Liver (tissue), 9 donors: ENCODE measurements around the gene ZC3H12D. TPM values are rescaled to one million over a fixed set of nuclear protein-coding genes. Genes with fewer than 3 reads are reported as not detected.
A peak's percentile ranks its signal among the peaks of the same experiment; 100 is the strongest.

ENCODE experiments used
- DNase-seq: peaks from one replicate; pipeline ENCODE4 v3.0.0-alpha.2; 2017; ENCODE audit warnings: low spot score
- H3K27ac ChIP-seq, 2 donors: one replicate each; pipeline ENCODE4 v1.7.0; 2013; ENCODE audit warnings: inconsistent platforms in 2 of 2, low read length in 2 of 2, control low read depth in 1 of 2, low read depth in 1 of 2, mild to moderate bottlenecking in 1 of 2
- H3K27me3 ChIP-seq, 4 donors: one replicate each; pipeline versions ENCODE4 v1.6.1 to v1.7.0; 2013; ENCODE audit warnings: low read length in 3 of 4, inconsistent platforms in 1 of 4, mild to moderate bottlenecking in 1 of 4, moderate library complexity in 1 of 4; ENCODE audit not compliant: control insufficient read depth in 4 of 4, insufficient read depth in 4 of 4
- H3K36me3 ChIP-seq, 4 donors: one replicate each; pipeline versions ENCODE4 v1.6.1 to v1.7.0; 2013; ENCODE audit warnings: low read length in 3 of 4, mild to moderate bottlenecking in 3 of 4, low read depth in 1 of 4, moderate library complexity in 1 of 4; ENCODE audit not compliant: control insufficient read depth in 4 of 4, insufficient read depth in 3 of 4
- H3K4me1 ChIP-seq, 4 donors: one replicate each; pipeline versions ENCODE4 v1.6.1 to v1.7.0; 2013; ENCODE audit warnings: low read length in 3 of 4, mild to moderate bottlenecking in 3 of 4, moderate library complexity in 1 of 4; ENCODE audit not compliant: control insufficient read depth in 4 of 4, insufficient read depth in 4 of 4
- H3K4me3 ChIP-seq, 3 donors: one replicate each; pipeline versions ENCODE4 v1.6.1 to v1.7.0; 2013; ENCODE audit warnings: low read length in 3 of 3, control low read depth in 1 of 3, low read depth in 1 of 3, mild to moderate bottlenecking in 1 of 3
- H3K9ac ChIP-seq, 2 donors: one replicate each; pipeline ENCODE4 v1.7.0; 2013; ENCODE audit warnings: low read length in 2 of 2, mild to moderate bottlenecking in 2 of 2, moderate library complexity in 2 of 2, control low read depth in 1 of 2, low read depth in 1 of 2
- H3K9me3 ChIP-seq, 4 donors: one replicate each; pipeline versions ENCODE4 v1.6.1 to v1.7.0; 2013; ENCODE audit warnings: low read length in 3 of 4; ENCODE audit not compliant: control insufficient read depth in 4 of 4
- EGR1 ChIP-seq, 2 donors: IDR thresholded peaks; 2 replicates each; pipeline ENCODE4 v1.6.1; 2016 to 2018; ENCODE audit warnings: antibody characterized with exemption in 2 of 2, low read depth in 2 of 2
- FOXA1 ChIP-seq: IDR thresholded peaks from 2 replicates; pipeline ENCODE4 v1.6.1; 2016; ENCODE audit warnings: antibody characterized with exemption
- FOXA2 ChIP-seq: IDR thresholded peaks from 2 replicates; pipeline ENCODE4 v1.6.1; 2016; ENCODE audit warnings: antibody characterized with exemption
- HNF4A ChIP-seq, 2 donors: conservative IDR thresholded peaks; 2 replicates each; pipeline ENCODE4 v1.6.1; 2016; ENCODE audit warnings: antibody characterized with exemption in 2 of 2, mild to moderate bottlenecking in 2 of 2
- HNF4G ChIP-seq: IDR thresholded peaks from 2 replicates; pipeline ENCODE4 v1.6.1; 2016; ENCODE audit warnings: antibody characterized with exemption
- JUND ChIP-seq, 2 donors: IDR thresholded peaks; 2 replicates each; pipeline ENCODE4 v1.6.1; 2016; ENCODE audit warnings: antibody characterized with exemption in 2 of 2
- NR2F2 ChIP-seq: IDR thresholded peaks from 2 replicates; pipeline ENCODE4 v1.6.1; 2016; ENCODE audit warnings: antibody characterized with exemption
- RAD21 ChIP-seq, 2 donors: IDR thresholded peaks; 2 replicates each; pipeline ENCODE4 v1.6.1; 2016; ENCODE audit warnings: antibody characterized with exemption in 2 of 2, mild to moderate bottlenecking in 2 of 2
- RXRA ChIP-seq, 2 donors: IDR thresholded peaks; 2 replicates each; pipeline ENCODE4 v1.6.1; 2017 to 2018; ENCODE audit warnings: antibody characterized with exemption in 2 of 2, mild to moderate bottlenecking in 1 of 2
- SP1 ChIP-seq: IDR thresholded peaks from 2 replicates; pipeline ENCODE4 v1.6.1; 2018; ENCODE audit warnings: antibody characterized with exemption, mild to moderate bottlenecking
- TAF1 ChIP-seq: conservative IDR thresholded peaks from 2 replicates; pipeline ENCODE4 v1.6.1; 2016; ENCODE audit warnings: antibody characterized with exemption, mild to moderate bottlenecking
- YY1 ChIP-seq: IDR thresholded peaks from 2 replicates; pipeline ENCODE4 v1.6.1; 2016; ENCODE audit warnings: antibody characterized with exemption, mild to moderate bottlenecking
- WGBS: extraction: QIAGEN DNeasy Blood & Tissue Kit; methylation state at CpG from one replicate; pipeline ENCODE4 v1.1.7; 2013; 5-methylcytosine and 5-hydroxymethylcytosine counted together
- polyA plus RNA-seq, 2 donors: library from polyadenylated mRNA; stranded (reverse) in 1 of 2; unstranded in 1 of 2; fragments of 200-250 nt in 1 of 2; fragments of >200 nt in 1 of 2; fragmentation: Nextera tagmentation in 1 of 2; extraction: Ambion mirVana in 1 of 2; gene quantifications; one replicate each; pipeline versions ENCODE4 v1.2.1 to v1.2.3, GENCODE V29; 2013 to 2015
- total RNA-seq, 2 donors: library from RNA; depleted of rRNA; stranded (reverse); fragments of >200 nt; gene quantifications; one replicate each; pipeline ENCODE4 v1.2.3, GENCODE V29; 2014
- TF ChIP-seq, protein P1 (sequence below): IDR thresholded peaks from 2 replicates; pipeline ENCODE4 v1.6.1; 2016; ENCODE audit warnings: antibody characterized with exemption
- TF ChIP-seq, protein P2 (sequence below): IDR thresholded peaks from 2 replicates; pipeline ENCODE4 v1.6.1; 2016; ENCODE audit warnings: antibody characterized with exemption, mild to moderate bottlenecking
- TF ChIP-seq, protein P3 (sequence below): IDR thresholded peaks from 2 replicates; pipeline ENCODE4 v1.6.1; 2016; ENCODE audit warnings: antibody characterized with exemption
- donor health status: healthy.
- donor health status: healthy.
- donor health status: healthy.
- donor health status: healthy.
- donor health status: healthy.

The ZC3H12D gene
- total and polyA plus RNA-seq, 4 donors: 0.07 to 1.4 (median 0.84) TPM

DNA sequence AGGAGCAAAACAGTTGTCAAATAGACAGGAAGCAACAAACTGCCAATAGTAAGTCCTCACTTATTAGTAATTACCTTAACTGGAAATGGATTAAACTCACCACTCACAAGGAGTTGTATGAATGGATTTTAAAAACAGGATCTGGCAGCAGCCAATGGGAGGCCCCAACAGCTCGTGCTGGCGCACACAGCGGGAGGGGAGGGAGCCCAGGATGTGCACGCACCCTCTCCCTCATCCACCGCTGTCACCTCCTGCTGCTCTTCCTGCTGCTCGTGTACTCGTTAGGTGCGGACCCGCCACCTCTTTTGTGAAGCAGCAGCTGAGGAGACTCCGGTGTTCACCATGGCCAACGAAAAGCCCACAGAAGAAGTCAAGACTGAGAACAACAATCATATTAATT is 84.8 kb downstream of the ZC3H12D start, which contains the start of gene SUMO4:
Gene SUMO4, plus strand, starts transcription at position 213 of the 400 bp plus-strand sequence. Its CDS starts 130 bp downstream, at position 343.
- Histone ChIP-seq H3K27ac (no peak within 1 kb of the TSS), H3K27me3 (no peaks in the 10 kb centered on the region), H3K36me3 (peaks cover 1 to 21% (median 14%) of the 10 kb centered on the region in 4 donors), H3K4me3 (no peak within 1 kb of the TSS), H3K9me3 (no peaks in the 10 kb centered on the region), H3K9ac (no peak within 1 kb of the TSS), H3K4me1 (peaks cover 1 to 15% (median 7%) of the 10 kb centered on the region in 4 donors)
- 98% methylated on average over 11 of the region's 11 CpGs for WGBS
- TF ChIP-seq JUND (IDR thresholded peaks at IDR 0.05) (no peak), FOXA1 (no peak), SP1 (no peak), NR2F2 (no peak), HNF4G (no peak), EGR1 (IDR thresholded peaks at IDR 0.05; ENCODE audit: low read depth in 2 of 2) (no peak)
- TF ChIP-seq, protein P1, sequence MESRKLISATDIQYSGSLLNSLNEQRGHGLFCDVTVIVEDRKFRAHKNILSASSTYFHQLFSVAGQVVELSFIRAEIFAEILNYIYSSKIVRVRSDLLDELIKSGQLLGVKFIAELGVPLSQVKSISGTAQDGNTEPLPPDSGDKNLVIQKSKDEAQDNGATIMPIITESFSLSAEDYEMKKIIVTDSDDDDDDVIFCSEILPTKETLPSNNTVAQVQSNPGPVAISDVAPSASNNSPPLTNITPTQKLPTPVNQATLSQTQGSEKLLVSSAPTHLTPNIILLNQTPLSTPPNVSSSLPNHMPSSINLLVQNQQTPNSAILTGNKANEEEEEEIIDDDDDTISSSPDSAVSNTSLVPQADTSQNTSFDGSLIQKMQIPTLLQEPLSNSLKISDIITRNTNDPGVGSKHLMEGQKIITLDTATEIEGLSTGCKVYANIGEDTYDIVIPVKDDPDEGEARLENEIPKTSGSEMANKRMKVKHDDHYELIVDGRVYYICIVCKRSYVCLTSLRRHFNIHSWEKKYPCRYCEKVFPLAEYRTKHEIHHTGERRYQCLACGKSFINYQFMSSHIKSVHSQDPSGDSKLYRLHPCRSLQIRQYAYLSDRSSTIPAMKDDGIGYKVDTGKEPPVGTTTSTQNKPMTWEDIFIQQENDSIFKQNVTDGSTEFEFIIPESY: no peak
- TF ChIP-seq, protein P2, sequence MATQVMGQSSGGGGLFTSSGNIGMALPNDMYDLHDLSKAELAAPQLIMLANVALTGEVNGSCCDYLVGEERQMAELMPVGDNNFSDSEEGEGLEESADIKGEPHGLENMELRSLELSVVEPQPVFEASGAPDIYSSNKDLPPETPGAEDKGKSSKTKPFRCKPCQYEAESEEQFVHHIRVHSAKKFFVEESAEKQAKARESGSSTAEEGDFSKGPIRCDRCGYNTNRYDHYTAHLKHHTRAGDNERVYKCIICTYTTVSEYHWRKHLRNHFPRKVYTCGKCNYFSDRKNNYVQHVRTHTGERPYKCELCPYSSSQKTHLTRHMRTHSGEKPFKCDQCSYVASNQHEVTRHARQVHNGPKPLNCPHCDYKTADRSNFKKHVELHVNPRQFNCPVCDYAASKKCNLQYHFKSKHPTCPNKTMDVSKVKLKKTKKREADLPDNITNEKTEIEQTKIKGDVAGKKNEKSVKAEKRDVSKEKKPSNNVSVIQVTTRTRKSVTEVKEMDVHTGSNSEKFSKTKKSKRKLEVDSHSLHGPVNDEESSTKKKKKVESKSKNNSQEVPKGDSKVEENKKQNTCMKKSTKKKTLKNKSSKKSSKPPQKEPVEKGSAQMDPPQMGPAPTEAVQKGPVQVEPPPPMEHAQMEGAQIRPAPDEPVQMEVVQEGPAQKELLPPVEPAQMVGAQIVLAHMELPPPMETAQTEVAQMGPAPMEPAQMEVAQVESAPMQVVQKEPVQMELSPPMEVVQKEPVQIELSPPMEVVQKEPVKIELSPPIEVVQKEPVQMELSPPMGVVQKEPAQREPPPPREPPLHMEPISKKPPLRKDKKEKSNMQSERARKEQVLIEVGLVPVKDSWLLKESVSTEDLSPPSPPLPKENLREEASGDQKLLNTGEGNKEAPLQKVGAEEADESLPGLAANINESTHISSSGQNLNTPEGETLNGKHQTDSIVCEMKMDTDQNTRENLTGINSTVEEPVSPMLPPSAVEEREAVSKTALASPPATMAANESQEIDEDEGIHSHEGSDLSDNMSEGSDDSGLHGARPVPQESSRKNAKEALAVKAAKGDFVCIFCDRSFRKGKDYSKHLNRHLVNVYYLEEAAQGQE: no peak
- TF ChIP-seq, protein P3, sequence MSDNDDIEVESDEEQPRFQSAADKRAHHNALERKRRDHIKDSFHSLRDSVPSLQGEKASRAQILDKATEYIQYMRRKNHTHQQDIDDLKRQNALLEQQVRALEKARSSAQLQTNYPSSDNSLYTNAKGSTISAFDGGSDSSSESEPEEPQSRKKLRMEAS: no peak
- DNase-seq: no peak

DNA sequence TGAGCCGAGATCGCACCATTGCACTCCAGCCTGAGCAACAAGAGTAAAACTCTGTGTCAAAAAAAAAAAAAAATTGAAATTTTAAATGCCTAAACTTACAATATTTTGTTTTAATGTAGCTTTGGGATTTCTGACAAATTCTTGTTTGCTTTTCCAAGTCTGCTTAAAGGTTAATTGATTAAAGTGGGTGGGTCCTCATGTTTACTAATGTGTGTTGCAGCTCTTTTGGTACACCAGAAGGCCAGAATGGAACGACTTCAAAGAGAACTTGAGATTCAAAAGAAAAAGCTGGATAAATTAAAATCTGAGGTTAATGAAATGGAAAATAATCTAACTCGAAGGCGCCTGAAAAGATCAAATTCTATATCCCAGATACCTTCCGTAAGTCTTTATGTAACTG is 87.4 kb downstream of the ZC3H12D start:
- no peak overlapping the region for H3K9ac ChIP-seq

More for the DNA sequence above, 87.4 kb downstream of the ZC3H12D start:
- H3K27me3 ChIP-seq: no peaks in the 10 kb centered on the region
- peaks cover under 1 to 19% (median 13%) of the 10 kb centered on the region in 4 donors for H3K36me3 ChIP-seq
- TF ChIP-seq, protein P2: no peak
- TF ChIP-seq HNF4A (conservative IDR thresholded peaks at IDR 0.05): peak in 1 of 2 donors; percentile 17
- TF ChIP-seq FOXA2: peak; percentile 11
- no peak for TF ChIP-seq TAF1
- TF ChIP-seq, protein P1: no peak
- no peak for TF ChIP-seq RAD21 (IDR thresholded peaks at IDR 0.05)
- peak; percentile 47 to 59 for TF ChIP-seq RXRA (IDR thresholded peaks at IDR 0.05)
- no peak for TF ChIP-seq JUND (IDR thresholded peaks at IDR 0.05)
- TF ChIP-seq SP1: peak; percentile 29
- TF ChIP-seq FOXA1: no peak
- TF ChIP-seq YY1: peak; percentile 30
- WGBS: 66% methylated on average over 6 of the region's 6 CpGs
- peaks cover 3 to 28% (median 17%) of the 10 kb centered on the region in 4 donors for H3K4me1 ChIP-seq
- no peak overlapping the region for H3K4me3 ChIP-seq
- H3K9me3 ChIP-seq: no peaks in the 10 kb centered on the region
- DNase-seq: no peak
- peak overlapping the region; percentile 26 to 59 for H3K27ac ChIP-seq
